ENCODE results near the gene PRR23E. TPM values are rescaled to one million over a fixed set of nuclear protein-coding genes. Genes with fewer than 3 reads are reported as not detected.

Gene PRR23E
- polyA plus RNA-seq, 12 donors, result not detected

- DNase-seq, result no peak
Observed at GRCh38 chr3:127209155-127209839, 16.4 kb downstream of the PRR23E start.

GRCh38 chr3:127209840-127210653, 17.1 kb downstream of the PRR23E start:
- DNase-seq, result no peak

- DNase-seq, result no peak
Observed at GRCh38 chr3:127210654-127210943, 17.7 kb downstream of the PRR23E start.

GRCh38 chr3:127211118-127212060, 18.5 kb downstream of the PRR23E start:
- no peak for DNase-seq

- DNase-seq, result no peak
Observed at GRCh38 chr3:127212231-127212630, 19.3 kb downstream of the PRR23E start.

- no peak for DNase-seq
Observed at GRCh38 chr3:127212711-127213110, 19.8 kb downstream of the PRR23E start.

- no peak for DNase-seq
Observed at GRCh38 chr3:127213381-127213918, 20.5 kb downstream of the PRR23E start.

GRCh38 chr3:127214975-127215374, 22.0 kb downstream of the PRR23E start:
- no peak for DNase-seq

GRCh38 chr3:127215714-127216414, 22.9 kb downstream of the PRR23E start:
- DNase-seq, result no peak

- no peak for DNase-seq
Observed at GRCh38 chr3:127216415-127217261, 23.7 kb downstream of the PRR23E start.

- no peak for DNase-seq
Observed at GRCh38 chr3:127217596-127218453, 24.9 kb downstream of the PRR23E start.

GRCh38 chr3:127218454-127218922, 25.6 kb downstream of the PRR23E start:
- no peak for DNase-seq

- DNase-seq, result no peak
Observed at GRCh38 chr3:127220497-127220896, 27.6 kb downstream of the PRR23E start.

- no peak for DNase-seq
Observed at GRCh38 chr3:127221037-127221436, 28.1 kb downstream of the PRR23E start.

- DNase-seq, result no peak
Observed at GRCh38 chr3:127221446-127222035, 28.6 kb downstream of the PRR23E start.

GRCh38 chr3:127222163-127222562, 29.2 kb downstream of the PRR23E start:
- DNase-seq, result no peak

- DNase-seq, result no peak
Observed at GRCh38 chr3:127222664-127223063, 29.7 kb downstream of the PRR23E start.

GRCh38 chr3:127224118-127224517, 31.2 kb downstream of the PRR23E start:
- no peak for DNase-seq

- DNase-seq, result no peak
Observed at GRCh38 chr3:127226457-127226856, 33.5 kb downstream of the PRR23E start.
